Measurements from ENCODE around the gene SDK1.
"Not testable (repeated sequence)": the region's sequence is repeated elsewhere in the genome, so short reads cannot be mapped to it uniquely, and the experiment has no call there.

Gene SDK1

GRCh38 chr7:4270941-4271715, 970.1 kb downstream of the SDK1 start:
- DNase-seq (ENCODE audit: low spot score) = no peak

- DNase-seq (ENCODE audit: low spot score) = no peak
Observed at GRCh38 chr7:4271716-4272015, 970.6 kb downstream of the SDK1 start.

- DNase-seq (ENCODE audit: low spot score) = no peak
Observed at GRCh38 chr7:4272141-4272540, 971.1 kb downstream of the SDK1 start.

GRCh38 chr7:4273566-4274230, 972.6 kb downstream of the SDK1 start:
- no peak for DNase-seq (ENCODE audit: low spot score)

- no peak for DNase-seq (ENCODE audit: low spot score)
Observed at GRCh38 chr7:4274286-4274685, 973.2 kb downstream of the SDK1 start.

GRCh38 chr7:4277936-4278335, 976.9 kb downstream of the SDK1 start:
- no peak for DNase-seq (ENCODE audit: low spot score)

- no peak for DNase-seq (ENCODE audit: low spot score)
Observed at GRCh38 chr7:4279216-4279615, 978.2 kb downstream of the SDK1 start.

GRCh38 chr7:4281231-4281993, 980.4 kb downstream of the SDK1 start:
- no peak for DNase-seq (ENCODE audit: low spot score)

GRCh38 chr7:4282434-4283223, 981.6 kb downstream of the SDK1 start:
- no peak for DNase-seq (ENCODE audit: low spot score)

- DNase-seq (ENCODE audit: low spot score) = no peak
Observed at GRCh38 chr7:4286351-4286750, 985.3 kb downstream of the SDK1 start.

- DNase-seq (ENCODE audit: low spot score) = no peak
Observed at GRCh38 chr7:4288791-4289394, 987.8 kb downstream of the SDK1 start.

- no peak for DNase-seq (ENCODE audit: low spot score)
Observed at GRCh38 chr7:4297165-4297917, 996.3 kb downstream of the SDK1 start.

GRCh38 chr7:4297918-4298219, 996.8 kb downstream of the SDK1 start:
- no peak for DNase-seq (ENCODE audit: low spot score)

- no peak for DNase-seq (ENCODE audit: low spot score)
Observed at GRCh38 chr7:4299431-4299830, 998.4 kb downstream of the SDK1 start.

- DNase-seq (ENCODE audit: low spot score) = no peak
Observed at GRCh38 chr7:4302203-4302905, 1001.3 kb downstream of the SDK1 start.

GRCh38 chr7:4307316-4308204, 1006.5 kb downstream of the SDK1 start:
- no peak for DNase-seq (ENCODE audit: low spot score)

GRCh38 chr7:4308205-4308590, 1007.1 kb downstream of the SDK1 start:
- DNase-seq (ENCODE audit: low spot score) = no peak

- not testable (repeated sequence) for DNase-seq (ENCODE audit: low spot score)
Observed at GRCh38 chr7:4313911-4314310, 1012.9 kb downstream of the SDK1 start.

GRCh38 chr7:4314316-4314715, 1013.3 kb downstream of the SDK1 start:
- DNase-seq (ENCODE audit: low spot score) = not testable (repeated sequence)

Data from GM03348 (cell line).